H1 (cell line): ENCODE data around the gene RNU4-1. TPM values are rescaled to one million over a fixed set of nuclear protein-coding genes. Genes with fewer than 3 reads are reported as not detected.

Source experiments
- polyA plus RNA-seq, 7 experiments: library from polyadenylated mRNA; depleted of rRNA in 3 of 7; stranded (reverse) in 5 of 7; unstranded in 2 of 7; fragments of >200 nt in 5 of 7; fragments of 200-250 nt in 2 of 7; gene quantifications; 1 replicate in 5 of 7; 2 replicates in 1 of 7; 4 replicates in 1 of 7; pipeline versions ENCODE4 v1.2.1 to v1.2.3, GENCODE V29; 2011 to 2013; ENCODE audit warnings: missing spikeins in 2 of 7, mixed read lengths in 2 of 7
- small RNA-seq: library from polyadenylated mRNA; stranded (forward); fragments of <200 nt; extraction: miRNeasy Mini kit (QIAGEN cat#:217004); gene quantifications from one replicate; pipeline ENCODE3, GENCODE V24; 2013; ENCODE audit not compliant: insufficient read depth
- total RNA-seq: library from RNA; stranded (reverse); fragmentation: NEBNext Ultra II Directional; extraction: Animal tissue kit (Norgen Biotek cat#: 25700); gene quantifications from 2 replicates; pipeline ENCODE4 v1.2.1, GENCODE V29; 2021

Gene RNU4-1
- total and polyA plus RNA-seq, 2 of the 8 experiments (the other 6 are each of a cell fraction or from before 2014, with no cell fraction given), result under 0.01 to 1,424 TPM

Small RNA genes within 50 kb of the gene (small RNA-seq; reads per million reads assigned to genes)
- gene RNU4-1 (1,752 reads per million, percentile 99 among the genes with 10 or more reads in this experiment), gene RNU4-2 (400 reads per million, percentile 99 among the genes with 10 or more reads in this experiment), gene RNU6-1088P (not detected)

Other genes starting within 250 kb of the RNU4-1 start
- 39.0 and 45.7 TPM in 2 replicates for gene RAB35, start 176.5 kb downstream of the RNU4-1 start, total RNA-seq
- 33.4 and 45.8 TPM in 2 replicates for gene RAB35, start 176.5 kb downstream of the RNU4-1 start, polyA plus RNA-seq (2011; rRNA removed)
- 133 and 137 TPM in 2 replicates for gene GCN1, start 98.5 kb downstream of the RNU4-1 start, total RNA-seq
- gene GCN1, start 98.5 kb downstream of the RNU4-1 start, polyA plus RNA-seq (2011; rRNA removed), result 61.4 and 73.1 TPM in 2 replicates
- 2,987 and 3,029 TPM in 2 replicates for gene RPLP0, start 92.1 kb downstream of the RNU4-1 start, total RNA-seq
- gene RPLP0, start 92.1 kb downstream of the RNU4-1 start, polyA plus RNA-seq (2011; rRNA removed), result 8,838 and 10,765 TPM in 2 replicates
- gene PXN, start 27.5 kb downstream of the RNU4-1 start, total RNA-seq, result 105 and 109 TPM in 2 replicates
- gene PXN, start 27.5 kb downstream of the RNU4-1 start, polyA plus RNA-seq (2011; rRNA removed), result 51.0 and 89.2 TPM in 2 replicates
- gene RNU4-2, start 1.3 kb downstream of the RNU4-1 start, total RNA-seq, result 1,112 and 1,388 TPM in 2 replicates
- gene RNU4-2, start 1.3 kb downstream of the RNU4-1 start, polyA plus RNA-seq (2011; rRNA removed), result under 0.01 TPM in 2 replicates
- gene SIRT4, start 9.1 kb upstream of the RNU4-1 start, total RNA-seq, result 2.3 and 4.1 TPM in 2 replicates
- 2.7 and 3.8 TPM in 2 replicates for gene SIRT4, start 9.1 kb upstream of the RNU4-1 start, polyA plus RNA-seq (2011; rRNA removed)
- not detected in 2 replicates for gene PLA2G1B, start 34.5 kb upstream of the RNU4-1 start, total RNA-seq
- gene PLA2G1B, start 34.5 kb upstream of the RNU4-1 start, polyA plus RNA-seq (2011; rRNA removed), result 0.19 TPM in 1 of 2 replicates, not detected in the other
- gene MSI1, start 75.9 kb upstream of the RNU4-1 start, total RNA-seq, result 51.9 and 53.1 TPM in 2 replicates
- 13.5 and 19.2 TPM in 2 replicates for gene MSI1, start 75.9 kb upstream of the RNU4-1 start, polyA plus RNA-seq (2011; rRNA removed)
- 437 and 465 TPM in 2 replicates for gene COX6A1, start 144.9 kb upstream of the RNU4-1 start, total RNA-seq
- 2,792 and 3,254 TPM in 2 replicates for gene COX6A1, start 144.9 kb upstream of the RNU4-1 start, polyA plus RNA-seq (2011; rRNA removed)
- gene TRIAP1, start 153.1 kb upstream of the RNU4-1 start, total RNA-seq, result 58.5 and 63.4 TPM in 2 replicates
- 20.8 and 42.0 TPM in 2 replicates for gene TRIAP1, start 153.1 kb upstream of the RNU4-1 start, polyA plus RNA-seq (2011; rRNA removed)
- gene GATC, start 153.2 kb upstream of the RNU4-1 start, total RNA-seq, result 30.4 and 34.2 TPM in 2 replicates
- gene GATC, start 153.2 kb upstream of the RNU4-1 start, polyA plus RNA-seq (2011; rRNA removed), result 13.2 and 13.6 TPM in 2 replicates
- gene SRSF9, start 176.5 kb upstream of the RNU4-1 start, total RNA-seq, result 304 and 307 TPM in 2 replicates
- 148 and 172 TPM in 2 replicates for gene SRSF9, start 176.5 kb upstream of the RNU4-1 start, polyA plus RNA-seq (2011; rRNA removed)
- gene DYNLL1, start 202.9 kb upstream of the RNU4-1 start, total RNA-seq, result 419 and 423 TPM in 2 replicates
- 314 and 488 TPM in 2 replicates for gene DYNLL1, start 202.9 kb upstream of the RNU4-1 start, polyA plus RNA-seq (2011; rRNA removed)
- 35.1 and 38.3 TPM in 2 replicates for gene COQ5, start 235.9 kb upstream of the RNU4-1 start, total RNA-seq
- gene COQ5, start 235.9 kb upstream of the RNU4-1 start, polyA plus RNA-seq (2011; rRNA removed), result 23.5 and 35.8 TPM in 2 replicates
- 164 and 171 TPM in 2 replicates for gene RNF10, start 241.1 kb upstream of the RNU4-1 start, total RNA-seq
- gene RNF10, start 241.1 kb upstream of the RNU4-1 start, polyA plus RNA-seq (2011; rRNA removed), result 63.0 and 71.6 TPM in 2 replicates